Measurements from ENCODE around the gene KRT20. TPM values are rescaled to one million over a fixed set of nuclear protein-coding genes. Genes with fewer than 3 reads are reported as not detected.

Gene KRT20
- total and polyA plus RNA-seq, 4 donors: 3.9 to 193 TPM; not detected in 2

DNA sequence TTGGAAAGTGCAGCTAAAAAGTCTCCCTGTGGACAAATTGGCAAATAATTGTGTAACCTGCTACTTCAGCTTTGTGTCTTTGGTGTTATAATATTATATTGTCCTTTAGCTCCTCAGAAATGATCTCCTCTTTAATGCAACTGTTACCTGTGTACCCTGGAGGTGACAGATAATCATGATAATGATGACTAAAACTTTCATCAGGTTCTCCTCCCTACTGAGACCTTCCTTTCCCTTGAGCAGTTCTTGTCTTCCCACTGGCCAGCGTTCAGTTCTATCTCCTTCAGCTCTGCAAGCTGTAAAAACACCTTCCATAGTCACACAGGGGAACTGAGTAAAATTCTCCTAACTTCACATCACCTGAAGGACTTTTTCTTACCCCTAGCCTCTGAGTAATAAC, 32.7 kb downstream of the KRT20 start:
- 52 to 62% methylated on average over 1 of the region's 1 CpG for WGBS, 2 donors
- intact Hi-C loops (cut with DNase I): no loop called here
- H3K27me3 ChIP-seq (ENCODE audit: control insufficient read depth in 1 of 2, insufficient read depth in 2 of 2, low read length in 1 of 2): no peaks in the 10 kb centered on the region
- no peak overlapping the region for H3K4me3 ChIP-seq (ENCODE audit: low read length in 2 of 2)
- H3K9me3 ChIP-seq (ENCODE audit: control insufficient read depth, low read length): no peaks in the 10 kb centered on the region
- no peaks in the 10 kb centered on the region for H3K4me1 ChIP-seq (ENCODE audit: control insufficient read depth in 1 of 2, insufficient read depth in 2 of 2, low read length in 2 of 2)
- no peaks in the 10 kb centered on the region for H3K36me3 ChIP-seq (ENCODE audit: control insufficient read depth in 1 of 2, insufficient read depth in 2 of 2, low read length in 1 of 2)
- DNase-seq (no peak), ATAC-seq (ENCODE audit: low FRiP score) (no peak)
- H3K27ac ChIP-seq (ENCODE audit: low read depth in 1 of 2, low read length in 2 of 2): no peak overlapping the region

DNA sequence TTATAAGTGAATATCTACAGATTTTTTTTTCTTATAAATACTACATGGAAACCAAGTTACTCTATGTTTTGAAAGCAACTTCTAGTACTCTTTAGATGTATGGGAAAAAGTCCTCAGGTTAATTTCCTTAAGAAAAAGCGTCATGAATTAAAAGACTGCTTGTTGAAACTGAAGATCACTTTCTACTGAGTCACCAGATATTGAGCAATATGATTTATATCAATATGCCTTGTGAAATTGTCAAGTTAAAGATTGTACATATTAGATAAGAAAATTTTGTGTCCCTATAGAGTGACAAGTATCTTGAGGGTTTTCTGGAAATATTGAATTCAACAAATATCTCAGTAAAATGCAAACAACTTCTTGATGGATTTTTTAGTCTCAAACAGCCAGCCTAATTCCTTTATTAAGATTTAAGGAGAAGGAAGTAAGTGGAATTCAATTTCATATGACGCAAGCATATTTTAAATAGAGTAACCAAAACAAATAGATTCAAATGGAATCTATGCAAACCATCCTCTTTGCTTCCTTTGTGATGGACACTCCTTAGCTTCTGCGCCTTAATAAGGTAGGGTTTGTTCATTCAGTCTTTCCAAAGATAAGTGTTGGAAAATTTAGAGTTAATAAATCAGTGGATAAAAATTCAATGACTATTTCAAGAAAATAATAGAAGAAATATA, 34.6 kb downstream of the KRT20 start:
- no peaks in the 10 kb centered on the region for H3K4me1 ChIP-seq (ENCODE audit: control insufficient read depth in 1 of 2, insufficient read depth in 2 of 2, low read length in 2 of 2)
- peaks cover 0 to 1% of the 10 kb centered on the region in 2 donors for H3K27me3 ChIP-seq (ENCODE audit: control insufficient read depth in 1 of 2, insufficient read depth in 2 of 2, low read length in 1 of 2)
- H3K36me3 ChIP-seq (ENCODE audit: control insufficient read depth in 1 of 2, insufficient read depth in 2 of 2, low read length in 1 of 2): no peaks in the 10 kb centered on the region
- WGBS, 2 donors: 92 to 95% methylated on average over 3 of the region's 3 CpGs
- DNase-seq: no peak
- no peak for ATAC-seq (ENCODE audit: low FRiP score)
- H3K4me3 ChIP-seq (ENCODE audit: low read length in 2 of 2): no peak overlapping the region
- no peaks in the 10 kb centered on the region for H3K9me3 ChIP-seq (ENCODE audit: control insufficient read depth, low read length)
- no peak overlapping the region for H3K27ac ChIP-seq (ENCODE audit: low read depth in 1 of 2, low read length in 2 of 2)
- intact Hi-C loops (cut with DNase I): no loop called here

DNA sequence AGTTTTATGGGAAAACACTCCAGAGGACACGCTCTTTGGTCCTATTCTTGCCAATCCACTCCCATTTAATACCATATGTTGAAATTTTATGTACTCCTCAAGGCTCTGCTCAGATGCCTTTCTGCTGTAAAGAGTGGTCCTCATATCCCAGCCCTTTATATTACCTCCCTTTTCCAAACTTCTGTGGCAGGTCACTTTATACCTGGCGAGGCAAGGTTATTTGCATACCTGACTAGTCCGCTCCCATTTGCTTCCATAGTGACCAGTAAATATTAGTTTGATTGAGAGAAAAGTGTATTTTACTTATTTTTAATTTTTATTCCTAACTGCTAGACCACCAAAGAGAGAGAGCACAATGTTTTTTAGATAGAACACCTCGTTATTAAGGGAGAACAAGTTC, 35.3 kb downstream of the KRT20 start:
- ATAC-seq (ENCODE audit: low FRiP score): no peak
- H3K27me3 ChIP-seq (ENCODE audit: control insufficient read depth in 1 of 2, insufficient read depth in 2 of 2, low read length in 1 of 2): peaks cover 0 to 1% of the 10 kb centered on the region in 2 donors
- intact Hi-C loops (cut with DNase I): no loop called here

DNA sequence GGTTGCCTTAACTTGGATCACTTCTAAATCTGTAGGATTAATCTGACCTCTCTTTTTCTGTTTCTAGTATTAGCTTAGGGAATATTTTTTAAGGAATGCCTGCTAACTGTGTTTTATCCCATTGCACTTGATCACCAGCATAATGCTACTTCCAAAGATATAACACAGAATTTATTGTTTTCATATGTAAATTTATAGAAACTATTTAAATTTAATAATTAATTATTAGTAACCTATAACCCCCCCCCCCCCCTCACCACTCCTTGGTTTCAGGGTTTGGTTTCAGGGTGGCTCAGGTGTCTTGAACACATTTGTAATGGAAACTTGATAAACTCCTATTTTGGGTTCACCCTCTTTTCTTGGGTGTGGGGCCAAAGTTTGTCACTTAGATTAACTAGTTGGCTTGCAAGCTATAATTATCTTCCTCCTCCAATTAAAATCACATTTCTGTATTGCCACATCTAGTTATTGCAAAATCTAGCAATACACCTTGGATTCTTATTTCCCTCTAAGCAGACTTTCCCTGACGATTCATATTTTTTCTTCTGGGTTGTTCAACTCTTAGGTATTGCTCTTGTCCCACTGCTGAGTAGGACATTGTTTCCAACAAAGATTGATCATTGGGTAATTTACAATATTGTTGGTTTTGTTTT, 36.3 kb downstream of the KRT20 start:
- no peak overlapping the region for H3K4me3 ChIP-seq (ENCODE audit: low read length in 2 of 2)
- no peaks in the 10 kb centered on the region for H3K36me3 ChIP-seq (ENCODE audit: control insufficient read depth in 1 of 2, insufficient read depth in 2 of 2, low read length in 1 of 2)
- intact Hi-C loops (cut with DNase I): no loop called here
- no peak overlapping the region for H3K27ac ChIP-seq (ENCODE audit: low read depth in 1 of 2, low read length in 2 of 2)
- ATAC-seq (ENCODE audit: low FRiP score): no peak
- no peaks in the 10 kb centered on the region for H3K9me3 ChIP-seq (ENCODE audit: control insufficient read depth, low read length)
- DNase-seq: no peak
- H3K4me1 ChIP-seq (ENCODE audit: control insufficient read depth in 1 of 2, insufficient read depth in 2 of 2, low read length in 2 of 2): no peaks in the 10 kb centered on the region
- 86 to 93% methylated on average over 1 of the region's 1 CpG for WGBS, 2 donors
- H3K27me3 ChIP-seq (ENCODE audit: control insufficient read depth in 1 of 2, insufficient read depth in 2 of 2, low read length in 1 of 2): peaks cover 0 to 1% of the 10 kb centered on the region in 2 donors

More for the DNA sequence above, 35.3 kb downstream of the KRT20 start:
- no peaks in the 10 kb centered on the region for H3K9me3 ChIP-seq (ENCODE audit: control insufficient read depth, low read length)
- no peak for DNase-seq
- no peak overlapping the region for H3K4me3 ChIP-seq (ENCODE audit: low read length in 2 of 2)
- no peaks in the 10 kb centered on the region for H3K36me3 ChIP-seq (ENCODE audit: control insufficient read depth in 1 of 2, insufficient read depth in 2 of 2, low read length in 1 of 2)
- 87 to 90% methylated on average over 4 of the region's 4 CpGs for WGBS, 2 donors
- H3K4me1 ChIP-seq (ENCODE audit: control insufficient read depth in 1 of 2, insufficient read depth in 2 of 2, low read length in 2 of 2): no peaks in the 10 kb centered on the region
- H3K27ac ChIP-seq (ENCODE audit: low read depth in 1 of 2, low read length in 2 of 2): no peak overlapping the region

DNA sequence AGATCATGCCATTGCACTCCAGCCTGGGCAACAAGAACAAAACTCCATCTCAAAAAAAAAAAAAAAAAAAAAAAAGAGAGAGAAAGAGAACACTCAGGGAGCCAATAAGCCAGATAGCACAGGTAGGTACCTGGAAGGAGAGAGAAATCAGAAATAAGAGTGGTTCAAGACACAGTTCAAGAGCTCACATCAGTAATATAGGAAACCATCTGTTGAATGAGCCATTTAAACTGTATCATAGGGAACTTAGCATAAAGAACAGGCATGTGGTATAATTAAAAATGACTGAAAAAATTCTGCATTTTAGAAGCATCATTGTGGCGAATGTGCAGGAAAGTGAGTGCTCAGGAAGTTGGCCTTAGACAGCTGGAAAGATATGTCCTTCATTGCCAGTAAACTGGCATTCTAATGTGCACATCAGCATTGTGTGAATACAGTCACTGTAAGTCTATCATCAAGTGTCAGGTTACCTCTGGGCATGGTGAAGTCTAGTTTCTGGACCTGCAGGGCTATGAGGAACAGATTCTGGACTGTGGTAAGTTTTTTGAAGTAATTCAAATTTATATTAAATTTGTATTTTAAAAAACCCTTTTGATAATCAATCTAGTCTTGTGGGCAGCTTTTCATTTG, 38.4 kb downstream of the KRT20 start:
- Histone ChIP-seq H3K36me3 (ENCODE audit: control insufficient read depth in 1 of 2, insufficient read depth in 2 of 2, low read length in 1 of 2) (no peaks in the 10 kb centered on the region), H3K9me3 (ENCODE audit: control insufficient read depth, low read length) (no peaks in the 10 kb centered on the region), H3K27ac (ENCODE audit: low read depth in 1 of 2, low read length in 2 of 2) (no peak overlapping the region), H3K27me3 (ENCODE audit: control insufficient read depth in 1 of 2, insufficient read depth in 2 of 2, low read length in 1 of 2) (peaks cover 0 to 1% of the 10 kb centered on the region in 2 donors), H3K4me3 (ENCODE audit: low read length in 2 of 2) (no peak overlapping the region), H3K4me1 (ENCODE audit: control insufficient read depth in 1 of 2, insufficient read depth in 2 of 2, low read length in 2 of 2) (no peaks in the 10 kb centered on the region)
- intact Hi-C loops (cut with DNase I): no loop called here
- ATAC-seq (ENCODE audit: low FRiP score) (no peak), DNase-seq (no peak)
- whole genome bisulfite sequencing, 2 donors: 88 to 92% methylated on average over 1 of the region's 1 CpG

DNA sequence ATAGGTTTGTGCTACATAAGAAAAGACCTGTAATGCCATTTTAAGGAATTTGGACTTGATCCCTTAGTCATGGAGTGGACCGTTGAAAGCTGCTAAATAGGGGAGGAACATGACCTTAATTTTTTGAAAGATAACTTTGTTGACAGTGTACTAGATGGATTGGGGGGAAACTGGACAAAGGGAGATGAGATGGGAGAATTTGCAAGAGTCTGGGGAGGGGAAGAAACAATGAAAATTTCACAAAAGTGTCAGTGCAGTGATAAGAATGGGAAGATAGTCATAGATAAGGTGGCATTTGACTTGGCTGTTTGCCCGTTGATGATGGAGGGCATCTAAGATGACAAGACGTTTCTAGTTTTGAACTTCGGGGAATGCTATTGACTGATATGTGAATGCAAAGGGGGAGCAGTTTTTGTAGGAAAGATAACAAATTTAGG, 40.4 kb downstream of the KRT20 start:
- Histone ChIP-seq H3K27me3 (ENCODE audit: control insufficient read depth in 1 of 2, insufficient read depth in 2 of 2, low read length in 1 of 2) (peaks cover 0 to 1% of the 10 kb centered on the region in 2 donors), H3K36me3 (ENCODE audit: control insufficient read depth in 1 of 2, insufficient read depth in 2 of 2, low read length in 1 of 2) (peaks cover 0 to 4% of the 10 kb centered on the region in 2 donors), H3K9me3 (ENCODE audit: control insufficient read depth, low read length) (no peaks in the 10 kb centered on the region), H3K4me3 (ENCODE audit: low read length in 2 of 2) (no peak overlapping the region), H3K4me1 (ENCODE audit: control insufficient read depth in 1 of 2, insufficient read depth in 2 of 2, low read length in 2 of 2) (no peaks in the 10 kb centered on the region), H3K27ac (ENCODE audit: low read depth in 1 of 2, low read length in 2 of 2) (no peak overlapping the region)
- ATAC-seq (ENCODE audit: low FRiP score): no peak
- no peak for DNase-seq
- intact Hi-C loops (cut with DNase I): no loop called here
- WGBS, 2 donors: 56 to 73% methylated on average over 4 of the region's 4 CpGs

DNA sequence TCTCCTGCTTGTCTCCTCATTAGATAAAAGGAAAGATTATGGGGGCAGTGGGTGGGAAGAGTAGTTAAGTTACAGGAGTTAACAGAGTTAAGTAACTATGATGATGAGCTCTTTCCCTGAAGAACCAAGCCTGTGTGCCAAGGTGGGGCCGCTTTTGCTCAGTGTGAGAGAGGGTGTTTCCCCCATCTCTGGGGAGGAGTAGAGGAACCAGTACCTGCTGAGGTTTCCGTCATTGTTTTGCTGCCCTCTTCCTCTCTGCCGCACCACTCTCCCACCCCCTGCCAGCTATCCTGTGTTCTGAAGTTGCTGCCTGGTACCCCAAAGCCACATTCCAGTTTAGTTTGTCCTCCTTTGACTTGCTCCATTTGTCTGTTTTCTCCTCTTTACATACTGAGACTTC, 41.8 kb downstream of the KRT20 start:
- Histone ChIP-seq H3K27me3 (ENCODE audit: control insufficient read depth in 1 of 2, insufficient read depth in 2 of 2, low read length in 1 of 2) (peaks cover 0 to 1% of the 10 kb centered on the region in 2 donors), H3K4me3 (ENCODE audit: low read length in 2 of 2) (no peak overlapping the region), H3K4me1 (ENCODE audit: control insufficient read depth in 1 of 2, insufficient read depth in 2 of 2, low read length in 2 of 2) (no peaks in the 10 kb centered on the region), H3K9me3 (ENCODE audit: control insufficient read depth, low read length) (no peaks in the 10 kb centered on the region), H3K36me3 (ENCODE audit: control insufficient read depth in 1 of 2, insufficient read depth in 2 of 2, low read length in 1 of 2) (peaks cover 0 to 4% of the 10 kb centered on the region in 2 donors), H3K27ac (ENCODE audit: low read depth in 1 of 2, low read length in 2 of 2) (no peak overlapping the region)
- intact Hi-C loops (cut with DNase I): no loop called here
- ATAC-seq (ENCODE audit: low FRiP score) (no peak), DNase-seq (no peak)
- WGBS, 2 donors: 62 to 87% methylated on average over 3 of the region's 3 CpGs

DNA sequence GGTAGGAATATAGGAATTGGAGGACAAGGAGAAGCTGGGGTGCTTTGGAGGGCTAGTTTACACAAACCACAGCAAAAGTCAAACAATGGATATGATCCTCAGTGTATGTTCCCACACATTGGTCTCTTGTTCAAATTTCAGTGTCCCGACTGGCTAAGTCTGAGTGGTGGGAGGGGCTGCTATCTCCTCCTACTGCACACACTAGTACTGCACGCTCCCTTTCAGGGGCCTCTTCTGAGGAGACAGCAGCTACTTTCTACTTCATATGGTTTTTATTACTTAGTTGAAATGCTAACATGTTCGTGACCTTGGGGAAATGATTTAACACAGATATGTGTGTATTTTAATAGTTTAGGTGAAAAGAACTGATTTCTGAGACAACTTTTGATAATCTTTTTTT, 43.8 kb downstream of the KRT20 start:
- Histone ChIP-seq H3K36me3 (ENCODE audit: control insufficient read depth in 1 of 2, insufficient read depth in 2 of 2, low read length in 1 of 2) (peaks cover 0 to 4% of the 10 kb centered on the region in 2 donors), H3K4me3 (ENCODE audit: low read length in 2 of 2) (no peak overlapping the region), H3K27ac (ENCODE audit: low read depth in 1 of 2, low read length in 2 of 2) (no peak overlapping the region), H3K4me1 (ENCODE audit: control insufficient read depth in 1 of 2, insufficient read depth in 2 of 2, low read length in 2 of 2) (no peaks in the 10 kb centered on the region), H3K9me3 (ENCODE audit: control insufficient read depth, low read length) (no peaks in the 10 kb centered on the region), H3K27me3 (ENCODE audit: control insufficient read depth in 1 of 2, insufficient read depth in 2 of 2, low read length in 1 of 2) (peaks cover 0 to 1% of the 10 kb centered on the region in 2 donors)
- 80 to 87% methylated on average over 3 of the region's 3 CpGs for WGBS, 2 donors
- DNase-seq (no peak), ATAC-seq (ENCODE audit: low FRiP score) (no peak)
- intact Hi-C loops (cut with DNase I): no loop called here
